Epithelial cell of proximal tubule (primary cell): ENCODE results near the gene MDM2. TPM values are rescaled to one million over a fixed set of nuclear protein-coding genes. Genes with fewer than 3 reads are reported as not detected.

ENCODE experiments used
- DNase-seq: peaks from one replicate; pipeline ENCODE4 v3.0.0-alpha.2; 2011; ENCODE audit warnings: low read depth
- H3K4me3 ChIP-seq: 2 replicates; pipeline ENCODE4 v1.5.1; 2011; ENCODE audit warnings: low read depth, mild to moderate bottlenecking, low read length
- CTCF ChIP-seq: conservative IDR thresholded peaks from 2 replicates; pipeline ENCODE4 v1.5.1; 2012; ENCODE audit warnings: low read depth, mild to moderate bottlenecking, low read length
- total RNA-seq: library from RNA; depleted of rRNA; stranded (reverse); fragments of >200 nt; gene quantifications from 2 replicates; pipeline ENCODE4 v1.2.3, GENCODE V29; 2015

MDM2 gene
- total RNA-seq, 1 donor from 2014 or later = 129 TPM

- no peak overlapping the region for H3K4me3 ChIP-seq
- no peak for DNase-seq
- no peak for TF ChIP-seq CTCF
Measured at GRCh38 chr12:68765696-68766095, 42.3 kb upstream of the MDM2 start.

DNA sequence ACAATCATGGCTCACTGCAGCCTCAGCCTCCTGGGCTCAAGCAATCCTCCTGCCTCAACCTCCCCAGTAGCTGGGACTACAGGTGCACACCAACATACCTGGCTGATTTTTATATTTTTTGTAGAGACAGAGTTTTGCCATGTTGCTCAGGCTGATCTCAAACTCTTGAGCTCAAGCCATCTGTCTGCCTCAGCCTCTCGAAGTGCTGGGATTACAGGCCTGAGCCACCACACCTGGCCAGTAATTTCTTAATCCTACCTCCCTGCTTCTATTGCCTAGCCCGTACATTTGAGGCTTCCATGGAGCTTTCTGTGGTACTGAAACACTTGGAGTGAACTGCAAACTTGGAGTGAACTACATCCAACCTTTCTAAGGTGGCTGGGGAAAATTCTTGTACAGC lies 41.3 kb upstream of the MDM2 start:
- no peak for TF ChIP-seq CTCF
- no peak overlapping the region for H3K4me3 ChIP-seq
- no peak for DNase-seq

DNA sequence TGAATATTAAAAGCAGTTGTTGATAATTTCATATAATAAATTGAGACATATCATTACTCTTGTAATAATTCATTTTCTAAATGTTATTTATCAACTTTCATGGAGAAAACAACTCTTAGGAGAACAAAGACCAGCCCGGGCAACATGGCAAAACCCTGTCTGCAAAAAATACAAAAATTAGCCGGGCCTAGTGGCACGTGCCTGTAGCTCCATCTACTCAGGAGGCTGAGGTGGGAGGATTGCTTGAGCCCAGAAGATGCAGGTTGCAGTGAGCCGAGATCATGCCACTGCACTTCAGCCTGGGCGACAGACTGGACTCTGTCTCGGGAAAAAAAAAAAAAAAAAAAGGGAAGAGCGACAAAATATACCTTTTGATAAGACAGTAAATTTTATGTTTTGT lies 40.8 kb upstream of the MDM2 start:
- H3K4me3 ChIP-seq = no peak overlapping the region
- no peak for DNase-seq
- TF ChIP-seq CTCF = no peak

- DNase-seq = no peak
- H3K4me3 ChIP-seq = no peak overlapping the region
- TF ChIP-seq CTCF = no peak
Measured at GRCh38 chr12:68768431-68768939, 39.5 kb upstream of the MDM2 start.

DNA sequence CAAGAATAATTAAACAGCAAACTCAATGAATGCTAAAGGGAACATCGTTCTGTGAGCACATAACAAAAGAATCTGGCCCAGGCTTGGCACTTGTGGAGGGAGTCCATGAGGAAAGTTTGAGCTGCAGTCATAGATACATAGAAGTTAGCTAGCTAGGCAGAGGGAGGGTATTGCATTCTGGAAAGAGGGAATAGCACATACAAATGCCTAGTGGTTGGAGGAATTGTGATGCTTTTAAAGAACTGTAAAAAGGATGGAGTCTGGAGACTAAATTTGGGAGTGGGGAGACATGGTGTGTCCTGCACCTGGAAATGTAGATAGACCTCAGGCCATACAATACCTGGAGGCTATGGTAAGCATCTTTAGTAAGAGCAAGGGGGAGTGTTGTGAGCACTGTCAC lies 38.0 kb upstream of the MDM2 start:
- no peak overlapping the region for H3K4me3 ChIP-seq
- TF ChIP-seq CTCF = no peak
- no peak for DNase-seq

- no peak overlapping the region for H3K4me3 ChIP-seq
- no peak for TF ChIP-seq CTCF
- no peak for DNase-seq
Measured at GRCh38 chr12:68771223-68771925, 36.6 kb upstream of the MDM2 start.

DNA sequence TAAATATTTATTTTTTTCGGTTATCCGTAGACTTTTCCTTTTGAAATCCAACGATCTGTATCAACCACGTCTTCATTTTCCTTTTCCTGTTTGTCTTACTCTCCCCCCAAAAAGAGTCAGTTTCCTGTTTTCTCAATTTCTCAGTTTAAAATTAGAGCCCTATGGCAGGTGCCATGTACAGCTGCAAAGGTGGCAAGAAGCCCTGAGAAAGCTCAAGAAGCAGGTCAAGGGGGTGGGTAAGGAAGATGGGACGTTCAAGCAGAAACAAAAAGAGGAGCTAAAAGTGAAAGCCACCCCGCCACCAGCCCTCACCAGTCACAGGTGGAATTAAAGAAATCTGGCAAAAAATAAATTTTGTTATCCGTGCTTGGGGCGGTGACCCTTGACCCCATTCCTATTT lies 35.3 kb upstream of the MDM2 start:
- TF ChIP-seq CTCF = no peak
- DNase-seq = no peak
- H3K4me3 ChIP-seq = no peak overlapping the region
